ENCODE measurements around the gene PCDHA5. TPM values are rescaled to one million over a fixed set of nuclear protein-coding genes. Genes with fewer than 3 reads are reported as not detected.

Gene PCDHA5
- total and polyA plus RNA-seq, 2 donors (not counting 1 experiment from before 2014, with no cell fraction given): not detected

DNA sequence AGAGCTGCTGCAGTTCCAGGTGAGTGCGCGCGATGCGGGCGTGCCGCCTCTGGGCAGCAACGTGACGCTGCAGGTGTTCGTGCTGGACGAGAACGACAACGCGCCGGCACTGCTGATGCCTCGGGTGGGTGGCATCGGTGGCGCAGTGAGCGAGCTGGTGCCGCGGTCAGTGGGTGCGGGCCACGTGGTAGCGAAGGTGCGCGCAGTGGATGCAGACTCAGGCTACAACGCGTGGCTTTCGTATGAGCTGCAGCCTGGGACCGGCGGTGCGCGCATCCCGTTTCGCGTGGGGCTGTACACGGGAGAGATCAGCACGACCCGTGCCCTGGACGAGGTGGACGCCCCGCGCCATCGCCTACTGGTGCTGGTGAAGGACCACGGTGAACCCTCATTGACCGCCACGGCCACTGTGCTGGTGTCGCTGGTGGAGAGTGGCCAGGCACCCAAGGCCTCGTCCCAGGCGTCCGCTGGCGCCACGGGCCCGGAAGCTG is 18.6 kb upstream of the PCDHA5 start:
- H3K27ac Mint-ChIP-seq: no peak overlapping the region
- TF ChIP-seq, protein P1, sequence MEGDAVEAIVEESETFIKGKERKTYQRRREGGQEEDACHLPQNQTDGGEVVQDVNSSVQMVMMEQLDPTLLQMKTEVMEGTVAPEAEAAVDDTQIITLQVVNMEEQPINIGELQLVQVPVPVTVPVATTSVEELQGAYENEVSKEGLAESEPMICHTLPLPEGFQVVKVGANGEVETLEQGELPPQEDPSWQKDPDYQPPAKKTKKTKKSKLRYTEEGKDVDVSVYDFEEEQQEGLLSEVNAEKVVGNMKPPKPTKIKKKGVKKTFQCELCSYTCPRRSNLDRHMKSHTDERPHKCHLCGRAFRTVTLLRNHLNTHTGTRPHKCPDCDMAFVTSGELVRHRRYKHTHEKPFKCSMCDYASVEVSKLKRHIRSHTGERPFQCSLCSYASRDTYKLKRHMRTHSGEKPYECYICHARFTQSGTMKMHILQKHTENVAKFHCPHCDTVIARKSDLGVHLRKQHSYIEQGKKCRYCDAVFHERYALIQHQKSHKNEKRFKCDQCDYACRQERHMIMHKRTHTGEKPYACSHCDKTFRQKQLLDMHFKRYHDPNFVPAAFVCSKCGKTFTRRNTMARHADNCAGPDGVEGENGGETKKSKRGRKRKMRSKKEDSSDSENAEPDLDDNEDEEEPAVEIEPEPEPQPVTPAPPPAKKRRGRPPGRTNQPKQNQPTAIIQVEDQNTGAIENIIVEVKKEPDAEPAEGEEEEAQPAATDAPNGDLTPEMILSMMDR (IDR thresholded peaks at IDR 0.05): no peak
- TF ChIP-seq EZH2 (IDR thresholded peaks at IDR 0.05; ENCODE audit: borderline replicate concordance, insufficient read depth, low read depth, low read length, poor library complexity, severe bottlenecking): no peak
- peaks cover 3 to 35% (median 32%) of the 10 kb centered on the region in 3 donors for H3K9me3 ChIP-seq (ENCODE audit: control extremely low read depth in 1 of 3, control insufficient read depth in 2 of 3, insufficient read depth in 1 of 3, low read length in 2 of 3)
- WGBS (ENCODE audit: insufficient coverage): 61% methylated on average over 53 of the region's 53 CpGs
- peaks cover 0 to 13% (median 7%) of the 10 kb centered on the region in 4 experiments for H3K27me3 ChIP-seq (replicated peaks in 1 of 4; ENCODE audit: control extremely low read depth in 1 of 4, control insufficient read depth in 3 of 4, insufficient read depth in 4 of 4, low read length in 3 of 4)
- no peak overlapping the region for H3K9ac ChIP-seq (ENCODE audit: low read length)
- H3K27ac ChIP-seq (ENCODE audit: low read length in 2 of 2): no peak overlapping the region
- peaks cover 10% of the 10 kb centered on the region for H3K9me3 Mint-ChIP-seq (ENCODE audit: insufficient read depth)
- intact Hi-C loops (cut with micrococcal nuclease): no loop called here
- H2AFZ ChIP-seq (ENCODE audit: insufficient read depth, low read depth, low read length, poor library complexity, severe bottlenecking): no peak overlapping the region
- H3K4me3 Mint-ChIP-seq: no peak overlapping the region
- ChIA-PET CTCF (no interaction called here), POLR2A (no interaction called here)
- ATAC-seq (ENCODE audit: low read depth) (no peak), DNase-seq (no peak)
- H3K4me1 ChIP-seq (ENCODE audit: control insufficient read depth in 2 of 2, insufficient read depth in 2 of 2, low read length in 2 of 2): no peaks in the 10 kb centered on the region
- no peaks in the 10 kb centered on the region for H4K20me1 ChIP-seq (ENCODE audit: control insufficient read depth, insufficient read depth, low read length, poor library complexity, severe bottlenecking)
- H3K79me2 ChIP-seq (ENCODE audit: control insufficient read depth, insufficient read depth, low read length): no peaks in the 10 kb centered on the region
- no peak overlapping the region for H3K4me2 ChIP-seq (replicated peaks; ENCODE audit: low read depth, low read length, poor library complexity, severe bottlenecking)
- H3K4me1 Mint-ChIP-seq: no peaks in the 10 kb centered on the region
- no peak overlapping the region for H3K4me3 ChIP-seq (ENCODE audit: control extremely low read depth in 1 of 5, extremely low read depth in 1 of 5, insufficient read depth in 1 of 5, low read depth in 2 of 5, low read length in 4 of 5)
- H3K36me3 ChIP-seq (replicated peaks in 1 of 2; ENCODE audit: control extremely low read depth in 1 of 2, control insufficient read depth in 1 of 2, extremely low read depth in 1 of 2, insufficient read depth in 2 of 2, low read length in 1 of 2): no peaks in the 10 kb centered on the region
- H3K27me3 Mint-ChIP-seq: peaks cover 14% of the 10 kb centered on the region

- no peak within 1 kb of the TSS for H3K9ac ChIP-seq (ENCODE audit: low read length)
- POLR2A ChIA-PET: no interaction called here
- TF ChIP-seq, protein P1 (IDR thresholded peaks at IDR 0.05): no peak
- no peak for TF ChIP-seq EZH2 (IDR thresholded peaks at IDR 0.05; ENCODE audit: borderline replicate concordance, insufficient read depth, low read depth, low read length, poor library complexity, severe bottlenecking)
- CTCF ChIA-PET: no interaction called here
- peaks cover 0 to 11% (median 6%) of the 10 kb centered on the region in 4 experiments for H3K27me3 ChIP-seq (replicated peaks in 1 of 4; ENCODE audit: control extremely low read depth in 1 of 4, control insufficient read depth in 3 of 4, insufficient read depth in 4 of 4, low read length in 3 of 4)
- 47% methylated on average over 35 of the region's 47 CpGs for WGBS (ENCODE audit: insufficient coverage)
- Mint-ChIP-seq H3K9me3 (ENCODE audit: insufficient read depth) (peaks cover 8% of the 10 kb centered on the region), H3K27ac (no peak within 1 kb of the TSS), H3K27me3 (peaks cover 7% of the 10 kb centered on the region), H3K4me1 (no peaks in the 10 kb centered on the region), H3K4me3 (no peak within 1 kb of the TSS)
- H3K27ac ChIP-seq (ENCODE audit: low read length in 2 of 2): no peak within 1 kb of the TSS
- H3K4me3 ChIP-seq (ENCODE audit: control extremely low read depth in 1 of 5, extremely low read depth in 1 of 5, insufficient read depth in 1 of 5, low read depth in 2 of 5, low read length in 4 of 5): no peak within 1 kb of the TSS
- H3K36me3 ChIP-seq (replicated peaks in 1 of 2; ENCODE audit: control extremely low read depth in 1 of 2, control insufficient read depth in 1 of 2, extremely low read depth in 1 of 2, insufficient read depth in 2 of 2, low read length in 1 of 2): no peaks in the 10 kb centered on the region
- H3K9me3 ChIP-seq (ENCODE audit: control extremely low read depth in 1 of 3, control insufficient read depth in 2 of 3, insufficient read depth in 1 of 3, low read length in 2 of 3): peaks cover 5 to 41% (median 22%) of the 10 kb centered on the region in 3 donors
- H3K4me1 ChIP-seq (ENCODE audit: control insufficient read depth in 2 of 2, insufficient read depth in 2 of 2, low read length in 2 of 2): no peaks in the 10 kb centered on the region
- H3K4me2 ChIP-seq (replicated peaks; ENCODE audit: low read depth, low read length, poor library complexity, severe bottlenecking): no peak within 1 kb of the TSS
- no peaks in the 10 kb centered on the region for H4K20me1 ChIP-seq (ENCODE audit: control insufficient read depth, insufficient read depth, low read length, poor library complexity, severe bottlenecking)
- no peak for DNase-seq
- intact Hi-C loops (cut with micrococcal nuclease): no loop called here
- H2AFZ ChIP-seq (ENCODE audit: insufficient read depth, low read depth, low read length, poor library complexity, severe bottlenecking): no peak within 1 kb of the TSS
- H3K79me2 ChIP-seq (ENCODE audit: control insufficient read depth, insufficient read depth, low read length): no peaks in the 10 kb centered on the region
- ATAC-seq (ENCODE audit: low read depth): no peak
Measured at GRCh38 chr5:140806834-140807775, 14.3 kb upstream of the PCDHA5 start, which contains the start of gene PCDHA4. Gene PCDHA4 (plus strand): TSS chr5:140807068.
